Anterior cingulate cortex (tissue), 58 donors: ENCODE measurements around the gene VPS41.

Experiments
- DNase-seq, 58 donors: peaks; one replicate each; lab custom pipeline; 2025; lab: John Stamatoyannopoulos, UW

The VPS41 gene

DNA sequence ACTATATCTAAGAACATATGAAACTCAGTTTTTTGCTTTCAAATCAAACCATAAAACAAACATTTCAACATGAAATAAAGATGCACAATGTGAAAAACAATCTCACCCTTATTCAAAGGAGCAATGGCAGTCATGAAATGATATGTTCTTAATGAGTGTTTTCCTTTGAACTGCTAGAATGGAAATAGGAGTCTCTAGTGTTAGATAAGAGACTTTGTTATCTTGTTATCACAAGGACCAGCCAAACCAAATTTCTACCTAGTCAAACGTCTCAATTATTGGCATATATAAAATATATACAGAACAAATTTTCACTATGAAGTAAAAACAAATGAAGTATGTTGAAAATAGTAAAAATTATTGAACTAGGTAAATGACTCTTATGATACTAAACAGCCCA, 1.2 kb downstream of the VPS41 start:
- DNase-seq = no peak

DNA sequence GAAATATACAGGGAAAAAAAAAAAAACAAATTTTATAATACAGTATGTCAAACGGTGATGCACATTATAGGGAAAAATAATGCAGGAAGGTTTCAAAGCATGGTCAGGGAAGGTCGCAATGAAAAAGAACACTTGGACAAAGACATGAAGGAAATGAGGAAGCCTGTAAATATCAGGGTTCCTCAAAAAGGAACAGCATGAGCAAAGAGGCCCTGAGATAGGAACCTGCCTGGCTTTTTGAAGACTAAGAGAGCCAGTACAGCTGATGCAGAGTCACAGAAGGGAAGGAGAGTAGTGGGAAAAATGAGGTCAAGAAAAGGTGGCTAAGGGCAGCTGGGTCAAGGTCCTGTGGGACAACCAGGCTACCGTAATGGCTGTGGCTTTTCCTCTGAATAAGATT, 1.9 kb downstream of the VPS41 start:
- DNase-seq = no peak

DNA sequence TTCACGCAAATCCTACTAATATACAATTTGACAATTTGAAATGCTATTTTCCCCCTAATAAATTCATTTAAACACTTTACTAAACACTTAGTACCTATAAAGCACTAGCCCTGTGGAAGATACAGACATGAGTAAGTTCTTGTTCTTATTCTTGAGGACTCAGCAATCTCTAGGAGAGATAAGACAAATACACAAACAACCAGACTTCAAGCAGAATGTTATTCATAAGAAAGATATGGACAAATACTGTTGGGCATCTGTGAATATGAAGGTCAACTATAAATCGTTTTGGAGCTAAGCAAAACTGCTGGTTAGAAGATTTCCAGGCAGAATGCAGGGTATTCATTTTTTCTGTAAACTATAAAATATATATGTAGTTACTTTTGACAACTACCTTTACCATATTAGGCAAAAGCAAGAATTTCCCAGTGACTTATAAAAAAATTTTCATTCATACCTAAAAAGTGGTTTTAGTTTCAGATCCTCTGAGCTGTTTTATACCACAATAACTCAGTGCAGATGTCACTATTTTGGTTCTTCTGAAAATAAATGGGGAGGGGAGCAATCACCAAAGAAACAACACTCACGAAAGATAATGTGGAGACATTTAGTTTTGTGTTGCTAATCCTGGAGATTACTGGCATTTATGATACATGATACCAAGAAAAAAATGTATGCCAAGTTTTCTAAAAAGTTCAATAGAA, 3.8 kb downstream of the VPS41 start:
- DNase-seq = no peak

DNA sequence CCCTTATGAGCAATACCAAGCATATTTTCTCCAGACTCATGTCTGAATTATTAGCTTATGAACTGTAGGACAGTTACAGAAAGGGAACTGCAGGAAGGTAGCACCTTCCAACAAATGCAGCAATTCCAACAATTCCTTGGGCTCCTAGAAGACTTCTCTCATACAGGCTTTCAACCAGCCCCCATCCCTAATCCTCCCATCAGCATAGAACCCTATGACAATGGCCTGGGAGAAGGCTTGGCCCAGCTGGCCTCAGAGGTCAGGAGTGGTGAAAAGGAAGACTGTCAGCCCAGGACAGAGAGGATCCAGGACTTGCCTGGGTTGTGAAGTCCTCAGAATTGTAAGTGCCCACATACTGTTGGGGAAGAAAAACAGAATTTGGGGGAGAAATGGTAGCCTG, 5.9 kb downstream of the VPS41 start:
- no peak for DNase-seq

DNA sequence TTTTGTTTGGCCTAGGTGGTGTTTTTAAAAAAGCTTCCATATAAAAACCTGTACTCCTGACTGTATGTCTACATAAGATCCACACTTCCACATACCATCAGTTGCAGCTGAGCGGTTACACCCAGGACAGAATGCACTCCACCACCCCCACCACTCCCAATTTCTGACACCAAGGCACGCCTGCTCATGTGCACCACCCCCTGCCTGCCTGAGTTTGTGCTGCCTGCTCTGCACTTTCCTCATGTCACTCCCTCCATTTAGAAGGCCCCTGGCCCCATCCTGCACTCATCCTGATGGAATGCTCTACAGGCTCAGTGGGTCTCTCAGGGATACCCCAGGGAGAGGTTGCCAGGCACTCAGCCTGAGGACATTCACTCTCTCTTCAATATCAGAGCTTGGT, 6.5 kb downstream of the VPS41 start:
- DNase-seq = no peak

DNA sequence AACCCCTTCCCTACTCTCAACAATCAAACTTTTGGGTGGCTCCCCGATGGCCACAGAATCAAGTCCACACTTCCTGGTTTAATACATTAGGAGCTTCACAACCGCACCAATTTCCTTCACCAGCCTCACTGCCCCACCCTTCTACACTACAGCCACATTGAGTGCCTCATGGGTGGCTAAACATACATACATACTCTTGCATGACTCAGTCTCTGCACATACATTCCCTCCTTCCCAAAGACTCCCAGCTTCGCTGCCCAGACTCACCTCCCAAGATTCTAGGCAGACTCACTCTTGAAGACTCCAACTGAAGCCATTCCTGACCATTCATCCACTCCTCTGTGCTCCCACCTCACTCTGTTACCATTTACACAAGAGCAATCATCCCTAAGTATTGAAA, 15.9 kb downstream of the VPS41 start:
- no peak for DNase-seq

DNA sequence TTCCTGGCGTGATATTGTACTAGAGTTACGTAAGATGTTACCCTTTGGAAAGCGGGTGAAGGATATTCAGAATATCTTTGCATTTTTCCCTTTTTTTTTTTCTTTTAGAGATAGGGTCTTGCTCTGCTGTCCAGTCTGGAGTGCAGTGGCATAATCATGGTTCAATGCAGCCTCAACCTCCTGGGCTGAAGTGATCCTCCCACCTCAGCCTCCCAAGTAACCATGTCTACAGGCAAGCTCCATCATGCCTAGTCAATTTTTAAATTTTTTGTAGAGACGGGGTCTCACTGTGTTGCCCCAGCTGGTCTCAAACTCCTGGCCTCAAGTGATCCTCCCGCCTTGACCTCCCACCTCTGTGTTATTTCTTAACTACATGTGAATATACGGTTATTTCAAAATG, 18.4 kb downstream of the VPS41 start:
- no peak for DNase-seq

DNA sequence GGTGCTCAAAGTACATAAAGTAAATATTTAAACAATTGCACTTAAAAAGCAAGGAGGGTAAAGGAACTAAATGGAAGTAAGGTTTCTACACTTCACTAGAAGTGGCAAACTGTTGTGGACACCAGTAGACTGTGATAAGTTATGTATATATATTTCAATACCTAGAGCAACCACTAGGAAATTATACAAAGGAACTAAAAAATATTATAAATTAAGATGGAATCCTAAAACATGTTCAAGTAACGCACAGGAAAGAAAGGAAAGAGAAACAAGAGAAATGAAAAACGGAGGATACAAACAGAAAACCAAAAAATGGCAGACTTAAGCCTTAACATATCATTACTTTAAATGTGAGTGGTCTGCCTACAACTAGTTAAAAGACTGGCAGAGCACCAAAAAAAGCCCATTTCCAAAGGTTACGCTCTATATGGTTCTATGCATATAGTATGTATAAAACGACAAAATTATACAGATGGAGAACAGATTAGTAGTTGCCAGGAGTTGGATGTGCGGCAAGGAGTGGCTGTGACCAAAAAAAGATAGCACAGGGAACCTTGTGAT, 19.0 kb downstream of the VPS41 start:
- DNase-seq = no peak

DNA sequence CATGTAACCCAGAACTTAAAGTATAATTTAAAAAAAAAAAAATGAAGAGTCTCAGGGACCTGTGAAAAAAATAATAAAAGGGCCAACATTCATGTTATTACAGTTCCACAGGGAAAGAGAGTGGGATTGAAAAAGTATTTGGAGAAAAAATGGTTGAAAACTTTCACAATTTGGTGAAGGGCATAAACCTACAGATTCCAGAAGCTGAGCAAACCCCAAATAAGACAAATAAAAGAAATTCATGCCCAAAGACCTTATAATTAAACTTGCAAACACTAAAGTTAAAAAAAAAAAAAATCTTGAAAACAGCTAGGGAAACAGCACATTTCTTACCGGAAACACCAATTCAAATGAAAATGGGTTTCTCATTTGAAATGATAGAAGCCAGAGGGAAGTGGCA, 19.9 kb downstream of the VPS41 start:
- no peak for DNase-seq

DNA sequence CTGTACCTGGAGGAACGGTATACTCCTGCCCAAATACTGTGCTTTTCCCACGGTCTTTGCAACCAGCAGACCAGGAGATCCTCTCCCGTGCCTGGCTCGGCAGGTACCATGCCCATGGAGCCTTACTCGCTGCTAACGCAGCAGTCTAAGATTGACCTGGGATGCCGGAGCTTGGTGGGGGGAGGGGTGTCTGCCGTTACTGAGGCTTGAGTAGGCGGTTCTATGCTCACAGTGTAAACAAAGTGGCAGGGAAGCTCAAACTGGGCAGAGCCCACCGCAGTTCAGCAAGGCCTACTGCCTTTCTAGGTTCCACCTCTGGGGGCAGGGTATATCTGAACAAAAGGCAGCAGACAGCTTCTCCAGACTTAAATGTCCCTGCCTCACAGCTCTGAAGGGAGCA, 22.7 kb downstream of the VPS41 start:
- DNase-seq = no peak

DNA sequence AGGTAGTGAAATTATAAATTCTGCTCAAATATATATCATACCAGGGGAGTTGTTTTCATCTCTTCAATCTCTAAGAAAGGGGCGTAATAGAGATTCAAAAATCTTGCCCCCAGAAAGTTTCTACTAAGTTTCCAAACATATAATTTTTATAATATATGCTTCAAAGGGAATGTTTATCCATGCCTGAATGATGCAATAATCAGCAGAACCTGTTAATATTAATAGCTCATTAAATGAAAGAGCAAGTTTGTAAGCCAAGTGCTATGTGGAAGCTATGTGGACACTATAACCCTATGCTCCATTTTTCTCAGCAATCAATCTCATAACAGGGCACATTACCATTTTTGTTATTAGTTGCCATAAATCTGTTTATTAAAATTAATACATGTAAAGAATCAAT, 25.3 kb downstream of the VPS41 start:
- DNase-seq = no peak

DNA sequence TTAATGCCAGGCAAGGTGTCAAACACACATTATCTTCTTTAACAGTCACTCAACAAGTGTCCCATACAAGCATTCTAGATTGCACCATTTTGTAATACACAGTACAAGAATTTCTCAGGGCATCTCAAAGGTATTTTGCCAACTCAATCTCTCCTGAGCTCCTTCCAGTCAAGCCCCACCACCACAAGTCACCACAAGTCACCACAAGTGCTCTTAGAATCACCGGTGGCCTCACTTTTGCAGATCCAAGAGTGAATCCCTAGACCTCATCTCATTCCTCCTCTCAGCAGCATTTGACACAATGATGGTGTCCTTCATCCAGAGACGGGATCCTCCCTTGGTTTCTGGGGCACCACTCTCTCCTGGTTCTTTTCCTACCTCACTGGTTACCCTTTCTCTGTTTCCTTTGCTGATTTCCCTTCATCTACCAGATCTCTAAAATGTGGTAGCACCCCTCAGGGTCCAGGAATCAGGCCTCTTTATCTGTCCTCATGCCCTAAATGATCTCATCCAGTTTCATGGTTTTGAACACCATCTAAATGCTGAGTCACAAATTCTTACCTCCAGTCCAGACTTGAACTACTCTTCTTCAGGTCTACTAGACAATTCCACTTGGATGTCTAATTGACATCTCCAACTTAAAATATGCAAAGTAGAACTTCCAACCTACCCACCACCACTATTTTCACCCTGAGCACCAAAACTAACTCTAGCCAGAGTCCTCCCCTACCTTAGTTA, 26.9 kb downstream of the VPS41 start:
- DNase-seq = no peak

DNA sequence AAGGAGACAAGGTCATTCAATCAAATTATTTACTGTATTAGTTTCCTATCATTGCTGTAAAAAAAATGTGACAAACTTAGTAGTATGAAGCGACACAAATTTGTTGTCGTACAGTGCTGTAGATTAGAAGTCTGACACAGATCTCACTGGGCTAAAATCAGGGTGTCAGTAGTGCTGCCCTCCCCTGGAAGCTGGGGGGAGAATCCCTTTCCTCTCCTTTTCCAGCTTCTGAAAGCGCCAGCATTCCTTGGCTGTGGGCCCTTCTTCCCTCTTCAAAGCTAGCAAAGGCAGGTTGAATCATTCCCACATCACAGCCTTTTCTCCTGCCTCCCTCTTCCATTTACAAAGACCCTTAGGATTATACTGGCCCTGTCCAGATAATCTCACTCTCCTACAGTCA, 28.0 kb downstream of the VPS41 start:
- DNase-seq = peak in 4 of 58 donors; percentile 3 to 24 (median 8)

DNA sequence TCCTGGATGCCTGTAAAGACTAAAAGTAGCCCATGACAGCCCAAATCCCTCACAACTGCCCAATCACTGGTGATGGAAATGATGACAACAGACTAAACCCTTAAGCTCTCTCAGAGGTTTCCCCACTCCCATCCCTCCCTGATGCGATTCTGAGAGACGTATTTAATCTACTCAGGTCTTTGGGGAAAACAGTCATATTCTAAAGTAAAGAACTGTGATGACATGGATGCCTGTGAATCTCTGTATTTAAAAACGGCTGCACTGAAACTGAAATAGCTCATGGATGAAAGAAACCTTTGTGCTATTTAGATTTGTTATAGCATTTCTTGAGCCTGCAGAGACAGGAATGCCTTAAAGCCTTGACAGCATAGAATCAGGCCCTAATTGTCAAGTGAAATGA, 28.5 kb downstream of the VPS41 start:
- DNase-seq = peak in 1 of 58 donors; percentile 15

DNA sequence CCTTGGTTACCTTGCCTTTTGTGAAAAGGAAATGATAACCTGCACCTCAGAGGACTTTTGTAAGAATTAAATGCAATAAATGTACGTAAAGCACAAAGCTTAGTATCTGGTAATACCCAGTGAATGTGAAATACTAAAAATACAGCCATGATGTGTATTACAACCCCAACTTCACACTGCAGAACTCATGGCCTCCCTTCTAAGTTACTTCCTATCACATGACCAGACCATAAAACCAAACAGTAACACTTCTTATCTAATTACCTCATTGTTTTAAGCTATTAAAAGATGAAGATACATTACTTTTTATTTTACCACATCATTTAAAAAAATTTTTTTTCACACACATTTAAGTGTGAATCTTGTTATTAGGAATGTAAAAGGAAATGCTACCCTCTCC, 29.0 kb downstream of the VPS41 start:
- no peak for DNase-seq

DNA sequence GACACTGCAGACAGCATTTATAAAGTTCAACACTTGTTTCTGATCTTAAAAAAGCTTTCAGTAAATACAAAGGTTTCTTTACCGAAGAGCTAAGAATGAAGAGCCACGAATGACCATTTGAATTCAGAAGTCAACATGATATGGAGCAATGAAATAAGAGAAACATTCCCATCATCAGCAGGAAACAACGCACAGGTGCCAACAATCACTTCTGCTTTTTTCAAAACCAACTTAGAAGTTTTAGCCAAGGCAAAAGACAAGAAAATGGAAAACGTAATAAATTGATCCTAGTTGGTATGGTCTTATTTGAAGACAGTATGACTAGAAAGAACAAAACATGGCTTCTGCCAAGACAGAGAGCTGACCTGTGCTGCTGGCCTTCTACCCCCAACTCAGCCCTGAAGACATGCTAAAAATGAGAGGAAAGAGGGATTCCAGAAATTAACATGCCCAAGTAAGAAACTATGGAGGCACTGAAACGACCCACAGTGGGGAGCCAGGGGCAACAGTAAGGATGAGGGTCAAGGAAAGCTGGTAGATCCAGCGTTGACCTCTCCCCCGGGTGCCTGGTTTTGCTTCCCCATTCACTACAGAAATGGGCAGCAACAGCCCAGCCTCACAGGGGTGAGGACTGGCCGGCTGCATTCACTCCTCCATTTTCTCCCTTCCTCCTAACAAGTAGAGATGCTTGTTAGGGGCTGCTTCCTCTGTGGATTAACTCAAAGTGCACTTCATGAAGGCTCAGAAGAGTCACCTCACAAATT, 30.1 kb downstream of the VPS41 start:
- DNase-seq = no peak

DNA sequence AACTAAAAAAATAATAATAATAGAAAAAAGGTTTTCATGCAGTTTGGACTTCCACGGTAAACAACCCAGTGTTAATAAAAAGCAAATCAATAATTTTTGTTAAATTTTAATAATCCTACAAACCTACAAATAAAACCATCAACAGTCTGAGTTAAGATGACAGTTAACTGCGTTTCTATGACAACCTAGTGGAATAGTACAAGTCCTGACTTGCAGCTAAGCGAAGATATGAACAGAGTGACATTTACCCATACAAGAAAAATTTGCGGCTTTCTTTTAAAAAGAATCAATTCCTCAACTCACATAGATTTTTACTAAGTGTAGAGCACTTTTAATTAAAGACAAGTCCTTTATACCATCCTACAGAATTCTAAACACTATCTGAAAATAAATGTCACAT, 35.6 kb downstream of the VPS41 start:
- DNase-seq = no peak

DNA sequence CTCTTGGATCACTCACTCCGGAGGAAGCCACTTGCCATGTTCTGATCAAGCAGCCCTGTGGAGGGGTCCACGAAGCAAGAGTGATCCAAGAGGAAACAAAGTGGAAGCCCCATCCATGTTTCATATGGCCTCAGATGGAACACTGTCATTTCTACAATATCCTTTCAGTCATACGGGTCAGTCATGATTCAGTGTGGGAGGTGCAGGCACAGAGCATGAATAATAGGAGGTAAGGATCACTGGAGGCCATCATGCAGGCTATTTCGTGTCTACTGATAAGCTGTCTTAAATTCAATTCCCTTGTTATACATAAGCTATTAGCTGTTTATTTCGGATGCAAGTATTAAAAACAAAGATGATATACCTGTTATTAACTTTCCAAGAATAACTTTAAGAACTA, 36.8 kb downstream of the VPS41 start:
- no peak for DNase-seq

DNA sequence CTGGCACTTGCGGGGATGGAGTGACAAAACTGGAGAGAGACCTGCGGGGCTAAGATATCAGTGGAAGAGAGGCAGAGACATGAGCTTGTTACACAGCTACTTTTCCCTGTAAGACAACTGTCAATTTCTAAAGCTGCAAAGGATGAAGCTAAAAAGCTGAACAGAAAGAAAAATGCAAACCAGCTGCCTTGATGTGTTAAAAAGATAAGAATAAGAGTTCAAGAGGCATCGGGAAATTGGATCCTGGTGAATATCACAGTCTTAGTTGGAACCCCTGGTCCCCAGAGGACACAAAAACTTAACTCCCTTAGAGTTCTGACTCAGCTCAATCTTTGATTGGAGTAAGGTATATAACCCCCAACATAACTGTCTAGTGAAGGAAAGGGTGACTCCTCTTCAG, 38.8 kb downstream of the VPS41 start:
- DNase-seq = no peak

DNA sequence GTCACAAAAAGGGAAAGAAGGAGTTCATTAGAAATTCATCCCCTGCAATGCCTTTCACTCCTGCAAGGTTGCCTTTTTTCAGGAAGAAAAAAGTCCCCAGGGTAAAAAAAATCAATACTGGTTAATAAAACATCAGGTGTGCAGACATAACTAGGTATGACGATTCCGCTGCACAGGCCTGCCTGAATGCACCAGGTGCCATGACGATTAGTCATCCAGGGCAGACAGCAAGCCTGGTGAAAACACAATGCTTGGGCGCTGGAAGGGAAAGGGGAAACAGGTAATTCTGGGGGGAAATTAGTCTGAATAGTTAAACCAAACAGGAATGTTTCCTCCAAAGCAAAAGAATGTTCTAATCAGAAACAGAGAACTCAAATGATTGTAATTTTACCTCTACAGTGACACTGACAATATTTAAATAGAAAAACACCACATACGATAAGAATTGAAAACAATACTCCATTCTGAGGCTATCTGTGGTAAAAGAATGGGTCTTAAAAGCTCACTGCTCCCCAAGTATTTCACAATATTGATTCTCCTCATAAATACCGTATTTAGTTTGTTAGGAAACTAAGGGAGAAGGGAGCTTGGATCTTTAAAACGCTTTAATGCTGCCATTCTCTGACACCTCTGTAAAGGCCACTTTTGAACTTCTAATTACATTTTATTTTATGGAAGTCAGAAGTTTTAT, 45.2 kb downstream of the VPS41 start:
- no peak for DNase-seq

DNA sequence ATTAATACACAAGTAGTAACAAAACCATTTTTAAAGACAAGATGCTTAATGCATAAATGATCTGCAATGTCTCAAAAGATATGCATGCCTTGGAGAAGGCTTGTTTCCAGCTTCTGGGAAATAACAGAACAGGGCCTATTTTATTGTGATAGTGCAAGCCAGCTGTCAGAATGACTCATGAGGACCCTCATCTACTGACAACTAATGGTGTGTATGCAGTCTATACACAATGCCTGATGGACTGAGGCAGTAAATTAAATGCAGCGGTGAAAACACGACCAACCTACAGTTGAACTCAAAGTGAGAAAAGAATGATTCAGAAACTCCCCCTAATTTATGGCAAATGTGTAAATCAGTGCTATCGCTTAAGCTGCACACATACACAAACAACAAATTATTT, 46.3 kb downstream of the VPS41 start:
- DNase-seq = no peak
